Stimulated activated CD8-positive, alpha-beta memory T cell treated with anti-CD3 and anti-CD28 coated beads, Interleukin-7, amount 100 ng/mL, for 48 hours (primary cell): ENCODE data around the gene ABCA2.

Experiments used
- DNase-seq, 2 donors: peaks; one replicate each; pipeline ENCODE4 v3.0.0-alpha.2; 2020; ENCODE audit warnings: low read depth in 1 of 2; ENCODE audit errors: extremely low read depth in 1 of 2

ABCA2 gene

GRCh38 chr9:137027369-137028262, at the start of gene ABCA2:
Gene ABCA2 (minus strand): TSS chr9:137028237. CDS start chr9:137028140, 97 bp downstream.
- no peak for DNase-seq

GRCh38 chr9:137077010-137077747, 49.1 kb upstream of the ABCA2 start, which contains the start of gene UAP1L1:
Gene UAP1L1 (plus strand): TSS chr9:137077517. CDS start chr9:137077533, 16 bp downstream.
- DNase-seq, result peak in 1 of 2 donors; percentile 36

- DNase-seq, result no peak
These were observed 48.6 kb upstream of the ABCA2 start for GRCh38 chr9:137076636-137077009.

GRCh38 chr9:137075275-137075775, 47.3 kb upstream of the ABCA2 start:
- no peak for DNase-seq

- no peak for DNase-seq
These were observed 46.7 kb upstream of the ABCA2 start for GRCh38 chr9:137074657-137075274.

GRCh38 chr9:137073992-137074399, 46.0 kb upstream of the ABCA2 start:
- no peak for DNase-seq

- no peak for DNase-seq
These were observed 43.2 kb upstream of the ABCA2 start for GRCh38 chr9:137071282-137071681.

- no peak for DNase-seq
These were observed 42.9 kb upstream of the ABCA2 start for GRCh38 chr9:137070906-137071275.

- DNase-seq, result peak; percentile 68 to 75
These were observed 42.3 kb upstream of the ABCA2 start, which contains the start of gene SAPCD2 for GRCh38 chr9:137070201-137070905. Gene SAPCD2 (minus strand): TSS chr9:137070557. CDS start chr9:137070460, 97 bp downstream.

- no peak for DNase-seq
These were observed 41.6 kb upstream of the ABCA2 start for GRCh38 chr9:137069508-137070091.

- no peak for DNase-seq
These were observed 40.8 kb upstream of the ABCA2 start for GRCh38 chr9:137068539-137069507.

- peak; percentile 64 to 70 for DNase-seq
These were observed 40.0 kb upstream of the ABCA2 start for GRCh38 chr9:137067860-137068538.

GRCh38 chr9:137066096-137066861, 38.2 kb upstream of the ABCA2 start:
- no peak for DNase-seq

GRCh38 chr9:137065336-137065967, 37.4 kb upstream of the ABCA2 start:
- DNase-seq, result no peak

- DNase-seq, result no peak
These were observed 36.8 kb upstream of the ABCA2 start for GRCh38 chr9:137064880-137065164.

- no peak for DNase-seq
These were observed 36.2 kb upstream of the ABCA2 start for GRCh38 chr9:137064027-137064879.
